Astrocyte of the spinal cord (primary cell): ENCODE measurements around the gene GPR183.

Experiments
- DNase-seq: peaks from one replicate; pipeline ENCODE4 v3.0.0; 2011; ENCODE audit warnings: low read depth, low spot score
- H3K4me3 ChIP-seq: 2 replicates; pipeline ENCODE4 v1.5.1; 2011; ENCODE audit warnings: low read depth, mild to moderate bottlenecking, low read length, moderate library complexity
- CTCF ChIP-seq: IDR thresholded peaks from 2 replicates; pipeline ENCODE4 v1.5.1; 2012; ENCODE audit warnings: low read depth, mild to moderate bottlenecking, low read length, inconsistent platforms
- in situ Hi-C: cut with HindIII; loops from 2 replicates; pipeline ENCODE4 v1.10.0; 2017; ENCODE audit warnings: low sequenced_read_pairs

Gene GPR183

GRCh38 chr13:99339736-99340397, 32.7 kb upstream of the GPR183 start:
- peak; percentile 21 for DNase-seq
- TF ChIP-seq CTCF: no peak
- in situ Hi-C loops: no loop called here
- no peak overlapping the region for H3K4me3 ChIP-seq

GRCh38 chr13:99339230-99339721, 32.1 kb upstream of the GPR183 start:
- no peak for DNase-seq
- in situ Hi-C loops: no loop called here
- no peak overlapping the region for H3K4me3 ChIP-seq
- no peak for TF ChIP-seq CTCF

GRCh38 chr13:99335603-99336002, 28.4 kb upstream of the GPR183 start:
- H3K4me3 ChIP-seq: no peak overlapping the region
- TF ChIP-seq CTCF: no peak
- DNase-seq: no peak
- in situ Hi-C loops: no loop called here

GRCh38 chr13:99335087-99335486, 27.9 kb upstream of the GPR183 start:
- no peak for DNase-seq
- in situ Hi-C loops: no loop called here
- H3K4me3 ChIP-seq: no peak overlapping the region
- TF ChIP-seq CTCF: no peak

- TF ChIP-seq CTCF: no peak
- H3K4me3 ChIP-seq: no peak overlapping the region
- in situ Hi-C loops: no loop called here
- DNase-seq: no peak
Observed at GRCh38 chr13:99334221-99334620, 27.0 kb upstream of the GPR183 start.

- H3K4me3 ChIP-seq: no peak overlapping the region
- DNase-seq: no peak
- in situ Hi-C loops: no loop called here
- no peak for TF ChIP-seq CTCF
Observed at GRCh38 chr13:99332456-99332855, 25.3 kb upstream of the GPR183 start.

- no peak for TF ChIP-seq CTCF
- in situ Hi-C loops: no loop called here
- peak; percentile 18 for DNase-seq
- no peak overlapping the region for H3K4me3 ChIP-seq
Observed at GRCh38 chr13:99331881-99332293, 24.7 kb upstream of the GPR183 start.
